G401.6 (cell line): ENCODE data around the gene SELENOO.

ENCODE experiments used
- FAIRE-seq: peaks from 2 replicates; lab custom pipeline; 2012; peaks lifted over from hg19 to GRCh38; lab: Jason Lieb, UNC

The SELENOO gene

GRCh38 chr22:50185375-50186087 is 15.3 kb upstream of the SELENOO start, which contains the start of gene TRABD:
Gene TRABD, plus strand, starts transcription at chr22:50185913. Its CDS starts 7,148 bp downstream, at chr22:50193061.
- no peak for FAIRE-seq

GRCh38 chr22:50186181-50186714 is 14.6 kb upstream of the SELENOO start:
- FAIRE-seq: no peak

- FAIRE-seq: no peak
Measured at GRCh38 chr22:50186761-50187523, 13.9 kb upstream of the SELENOO start.

- FAIRE-seq: no peak
Measured at GRCh38 chr22:50188356-50188755, 12.5 kb upstream of the SELENOO start.

- FAIRE-seq: no peak
Measured at GRCh38 chr22:50189184-50189848, 11.5 kb upstream of the SELENOO start.

- no peak for FAIRE-seq
Measured at GRCh38 chr22:50189849-50190181, 11.0 kb upstream of the SELENOO start.

- FAIRE-seq: no peak
Measured at GRCh38 chr22:50190182-50190940, 10.4 kb upstream of the SELENOO start.

- no peak for FAIRE-seq
Measured at GRCh38 chr22:50190941-50191741, 9.7 kb upstream of the SELENOO start.

- FAIRE-seq: no peak
Measured at GRCh38 chr22:50192436-50193204, 8.2 kb upstream of the SELENOO start.

- no peak for FAIRE-seq
Measured at GRCh38 chr22:50193621-50194020, 7.2 kb upstream of the SELENOO start.

GRCh38 chr22:50194037-50194805 is 6.6 kb upstream of the SELENOO start:
- FAIRE-seq: no peak

- no peak for FAIRE-seq
Measured at GRCh38 chr22:50196256-50196655, 4.6 kb upstream of the SELENOO start.

GRCh38 chr22:50197000-50197800 is 3.6 kb upstream of the SELENOO start:
- FAIRE-seq: no peak

GRCh38 chr22:50197856-50198623 is 2.8 kb upstream of the SELENOO start:
- no peak for FAIRE-seq

- FAIRE-seq: no peak
Measured at GRCh38 chr22:50198624-50199017, 2.2 kb upstream of the SELENOO start.

- no peak for FAIRE-seq
Measured at GRCh38 chr22:50199251-50199721, 1.5 kb upstream of the SELENOO start.

GRCh38 chr22:50199829-50200460 is 866 bp upstream of the SELENOO start:
- no peak for FAIRE-seq
